Fibroblast of peridontal ligament (primary cell): Measurements from ENCODE around the gene C1QTNF1.
A peak's percentile ranks its signal among the peaks of the same experiment; 100 is the strongest.

ENCODE experiments used
- DNase-seq: peaks from one replicate; pipeline ENCODE4 v3.0.0-alpha.2; 2010; ENCODE audit errors: extremely low read depth

Gene C1QTNF1

GRCh38 chr17:79023886-79024771, at the start of gene C1QTNF1:
TSS of gene C1QTNF1 (plus strand) at chr17:79024169. CDS start at chr17:79043969, 19,800 bp downstream.
- DNase-seq = peak; percentile 42

- peak; percentile 88 for DNase-seq
Observed at GRCh38 chr17:78974635-78975591, 49.1 kb upstream of the C1QTNF1 start.

- DNase-seq = no peak
Observed at GRCh38 chr17:78976907-78977680, 46.9 kb upstream of the C1QTNF1 start.

- DNase-seq = no peak
Observed at GRCh38 chr17:78977681-78977943, 46.4 kb upstream of the C1QTNF1 start.

- no peak for DNase-seq
Observed at GRCh38 chr17:78977997-78978973, 45.7 kb upstream of the C1QTNF1 start.

- DNase-seq = peak; percentile 82
Observed at GRCh38 chr17:78979780-78980623, 44.0 kb upstream of the C1QTNF1 start, which contains the start of gene LGALS3BP. TSS of gene LGALS3BP (minus strand) at chr17:78979923. CDS start at chr17:78977191, 2,732 bp downstream.

- DNase-seq = no peak
Observed at GRCh38 chr17:78980624-78980972, 43.4 kb upstream of the C1QTNF1 start.

- DNase-seq = no peak
Observed at GRCh38 chr17:78981010-78981888, 42.7 kb upstream of the C1QTNF1 start.

GRCh38 chr17:78985395-78985794, 38.6 kb upstream of the C1QTNF1 start:
- DNase-seq = no peak

GRCh38 chr17:78986048-78986648, 37.8 kb upstream of the C1QTNF1 start:
- peak; percentile 59 for DNase-seq

GRCh38 chr17:78986649-78987328, 37.2 kb upstream of the C1QTNF1 start:
- DNase-seq = peak; percentile 69

GRCh38 chr17:78988152-78988551, 35.8 kb upstream of the C1QTNF1 start:
- no peak for DNase-seq

- DNase-seq = no peak
Observed at GRCh38 chr17:78990349-78991016, 33.5 kb upstream of the C1QTNF1 start.

- DNase-seq = no peak
Observed at GRCh38 chr17:78991017-78991738, 32.8 kb upstream of the C1QTNF1 start.

GRCh38 chr17:78991906-78992532, 31.9 kb upstream of the C1QTNF1 start:
- no peak for DNase-seq
